Measurements from ENCODE around the gene PLN. TPM values are rescaled to one million over a fixed set of nuclear protein-coding genes. Genes with fewer than 3 reads are reported as not detected.

PLN gene
- total RNA-seq, 4 donors from 2014 or later = 45.2 to 194 (median 155) TPM

GRCh38 chr6:118511930-118512715, 36.0 kb upstream of the PLN start:
- Histone ChIP-seq H3K27me3 (no peaks in the 10 kb centered on the region), H3K4me1 (no peaks in the 10 kb centered on the region), H3K9me3 (no peaks in the 10 kb centered on the region), H3K4me3 (no peak overlapping the region), H3K27ac (no peak overlapping the region), H3K36me3 (no peaks in the 10 kb centered on the region)
- intact Hi-C loops (cut with DNase I; ENCODE audit: low total_unique reads) = no loop called here
- DNase-seq = no peak
- no peak for TF ChIP-seq CTCF (IDR thresholded peaks at IDR 0.05)
- no peak for TF ChIP-seq POLR2A (IDR thresholded peaks at IDR 0.05)

DNA sequence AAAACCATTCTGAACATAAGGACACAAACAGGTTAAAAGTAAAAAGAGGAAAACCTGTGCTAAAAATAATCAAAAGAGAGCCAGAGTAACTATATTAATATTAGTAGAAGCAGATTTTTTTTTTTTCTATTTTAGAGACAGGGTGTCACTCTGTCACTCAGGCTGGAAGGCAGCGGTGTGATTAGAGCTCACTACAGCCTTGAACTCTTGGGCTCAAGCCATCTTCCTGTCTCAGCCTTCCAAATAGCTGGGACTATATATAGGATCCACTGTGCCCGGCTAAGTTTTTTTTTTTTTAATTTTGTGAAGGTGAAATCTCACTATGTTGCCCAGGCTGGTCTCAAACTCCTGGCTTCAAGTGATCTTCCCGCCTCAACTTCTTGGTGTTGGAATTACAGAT, 33.4 kb upstream of the PLN start:
- Histone ChIP-seq H3K4me1 (no peaks in the 10 kb centered on the region), H3K27ac (no peak overlapping the region), H3K9me3 (no peaks in the 10 kb centered on the region), H3K36me3 (no peaks in the 10 kb centered on the region), H3K4me3 (no peak overlapping the region), H3K27me3 (no peaks in the 10 kb centered on the region)
- DNase-seq = no peak
- intact Hi-C loops (cut with DNase I; ENCODE audit: low total_unique reads) = no loop called here
- no peak for TF ChIP-seq CTCF (IDR thresholded peaks at IDR 0.05)
- TF ChIP-seq POLR2A (IDR thresholded peaks at IDR 0.05) = no peak

DNA sequence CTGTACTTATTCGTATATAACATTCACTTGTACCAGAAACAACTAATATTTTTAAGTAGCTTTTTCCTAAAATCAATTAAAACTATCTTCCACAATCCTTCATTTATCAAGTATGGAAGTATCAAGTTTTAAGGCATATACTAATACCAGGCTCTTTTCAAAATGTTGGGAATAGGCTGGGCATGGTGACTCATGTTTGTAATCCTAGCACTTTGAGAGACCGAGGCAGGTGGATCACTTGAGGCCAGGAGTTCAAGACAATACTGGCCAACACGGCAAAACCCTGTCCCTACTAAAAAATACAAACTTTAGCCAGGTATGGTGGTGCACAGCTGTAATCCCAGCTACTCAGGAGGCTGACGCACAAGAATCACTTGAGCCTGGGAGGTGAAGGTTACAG, 25.7 kb upstream of the PLN start:
- DNase-seq = no peak
- Histone ChIP-seq H3K4me1 (no peaks in the 10 kb centered on the region), H3K27me3 (no peaks in the 10 kb centered on the region), H3K4me3 (no peak overlapping the region), H3K9me3 (no peaks in the 10 kb centered on the region), H3K27ac (no peak overlapping the region), H3K36me3 (no peaks in the 10 kb centered on the region)
- TF ChIP-seq POLR2A (IDR thresholded peaks at IDR 0.05) (no peak), CTCF (IDR thresholded peaks at IDR 0.05) (no peak)
- intact Hi-C loops (cut with DNase I; ENCODE audit: low total_unique reads) = no loop called here

GRCh38 chr6:118523216-118523615, 24.9 kb upstream of the PLN start:
- no peaks in the 10 kb centered on the region for H3K36me3 ChIP-seq
- TF ChIP-seq CTCF (IDR thresholded peaks at IDR 0.05) = no peak
- H3K4me1 ChIP-seq = no peaks in the 10 kb centered on the region
- H3K27me3 ChIP-seq = no peaks in the 10 kb centered on the region
- intact Hi-C loops (cut with DNase I; ENCODE audit: low total_unique reads) = no loop called here
- H3K9me3 ChIP-seq = no peaks in the 10 kb centered on the region
- DNase-seq = no peak
- H3K27ac ChIP-seq = no peak overlapping the region
- no peak overlapping the region for H3K4me3 ChIP-seq

GRCh38 chr6:118524686-118525085, 23.4 kb upstream of the PLN start:
- H3K4me1 ChIP-seq = no peaks in the 10 kb centered on the region

More at GRCh38 chr6:118524686-118525085, 23.4 kb upstream of the PLN start:
- Histone ChIP-seq H3K27me3 (no peaks in the 10 kb centered on the region), H3K9me3 (no peaks in the 10 kb centered on the region), H3K4me3 (no peak overlapping the region), H3K27ac (no peak overlapping the region), H3K36me3 (no peaks in the 10 kb centered on the region)
- TF ChIP-seq CTCF (IDR thresholded peaks at IDR 0.05) (no peak), POLR2A (IDR thresholded peaks at IDR 0.05) (no peak)
- intact Hi-C loops (cut with DNase I; ENCODE audit: low total_unique reads) = no loop called here
- DNase-seq = no peak

All from uterus (tissue), 4 donors.